Measurements from ENCODE around the gene SYT8.
"Not testable (repeated sequence)": the region's sequence is repeated elsewhere in the genome, so short reads cannot be mapped to it uniquely, and the experiment has no call there.

Gene SYT8

GRCh38 chr11:1875093-1875850 lies 40.5 kb downstream of the SYT8 start:
- peak; percentile 18 for DNase-seq
- TF ChIP-seq CTCF (IDR thresholded peaks at IDR 0.05; ENCODE audit: low read depth, low read length), result no peak
- Histone ChIP-seq H3K27me3 (no peaks in the 10 kb centered on the region), H3K4me1 (peaks cover 6% of the 10 kb centered on the region), H3K9me3 (no peaks in the 10 kb centered on the region), H3K4me3 (ENCODE audit: low read depth, low read length) (no peak overlapping the region), H3K36me3 (no peaks in the 10 kb centered on the region)

DNA sequence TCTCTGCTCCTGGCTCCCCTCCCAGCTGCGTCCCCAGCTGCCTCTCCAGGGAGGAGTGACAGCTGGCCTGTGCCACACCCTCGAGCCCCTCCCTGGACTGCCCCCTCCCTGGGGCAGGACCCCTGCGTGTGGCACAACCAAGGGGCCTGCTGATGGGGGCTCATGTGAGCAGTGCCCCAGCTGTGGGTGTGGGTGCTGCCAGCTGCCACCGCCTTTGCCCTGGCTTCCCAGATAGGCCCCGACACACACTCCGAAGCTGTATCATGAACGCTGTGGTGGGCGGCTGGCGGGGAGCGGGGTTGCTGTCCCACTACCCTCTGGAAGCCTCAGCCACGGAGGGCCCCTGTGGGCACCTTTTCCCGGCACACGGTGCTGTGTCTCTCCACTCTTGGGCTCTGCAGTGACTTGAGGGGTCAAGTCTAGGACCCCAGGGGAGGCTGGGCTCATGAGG lies 41.1 kb downstream of the SYT8 start:
- H3K36me3 ChIP-seq; H3K4me3 ChIP-seq (ENCODE audit: low read depth, low read length); H3K9me3 ChIP-seq; H3K4me1 ChIP-seq; H3K27me3 ChIP-seq: not testable (repeated sequence)
- DNase-seq, result peak; percentile 19

- Histone ChIP-seq H3K4me1 (peaks cover 6% of the 10 kb centered on the region), H3K27me3 (no peaks in the 10 kb centered on the region), H3K36me3 (no peaks in the 10 kb centered on the region), H3K4me3 (ENCODE audit: low read depth, low read length) (peak overlapping the region; percentile 11), H3K9me3 (no peaks in the 10 kb centered on the region)
- DNase-seq, result peak; percentile 78
- TF ChIP-seq CTCF (IDR thresholded peaks at IDR 0.05; ENCODE audit: low read depth, low read length), result peak; percentile 64
These were observed 41.7 kb downstream of the SYT8 start for GRCh38 chr11:1876361-1877063.

DNA sequence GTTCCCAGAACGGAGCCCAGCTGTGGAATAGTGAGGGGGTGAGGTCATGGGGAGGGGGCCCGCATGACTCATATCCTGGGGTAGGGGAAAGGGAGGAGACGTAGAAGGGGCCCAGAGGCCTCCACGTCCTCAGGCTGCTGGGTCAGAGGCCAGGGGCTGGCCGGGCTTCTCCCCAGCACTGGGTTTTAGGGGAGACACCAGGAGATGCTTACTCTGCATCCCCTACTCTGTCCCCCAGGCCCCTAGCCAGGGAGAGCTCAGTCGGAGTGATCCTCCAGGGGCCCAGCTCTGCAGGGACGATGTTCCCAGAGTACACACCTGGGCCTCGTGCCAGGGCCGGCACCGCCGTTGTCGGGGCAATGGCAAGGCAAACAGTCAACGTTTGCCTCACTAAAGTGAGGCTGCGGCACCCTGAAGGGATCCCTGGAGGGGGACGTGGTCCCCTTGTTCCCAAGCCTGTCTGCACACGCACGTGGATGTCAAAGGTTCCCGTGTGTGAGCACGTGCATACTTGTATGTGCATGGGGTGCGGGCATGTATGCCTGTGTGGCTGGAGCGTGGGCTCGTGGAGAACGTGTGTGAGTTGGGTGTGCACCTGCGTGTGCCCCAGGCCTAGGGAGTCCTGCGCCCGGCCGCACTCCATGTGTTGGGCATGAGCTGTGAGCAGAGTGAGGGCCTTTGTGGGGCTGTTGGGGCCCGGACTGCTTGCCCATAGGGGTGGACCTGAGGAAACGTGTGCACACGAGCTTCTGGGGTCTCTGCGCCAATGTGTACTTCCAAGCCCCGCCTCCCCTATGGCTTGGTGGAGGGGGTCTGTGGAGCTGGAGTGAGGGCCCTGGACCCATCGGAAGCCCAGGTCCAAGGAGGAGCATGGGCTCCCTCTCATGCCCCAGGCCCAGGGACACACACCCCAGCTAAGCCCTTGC lies 42.7 kb downstream of the SYT8 start:
- peaks cover 10% of the 10 kb centered on the region for H3K4me1 ChIP-seq
- no peak overlapping the region for H3K4me3 ChIP-seq (ENCODE audit: low read depth, low read length)
- TF ChIP-seq CTCF (IDR thresholded peaks at IDR 0.05; ENCODE audit: low read depth, low read length), result no peak
- no peaks in the 10 kb centered on the region for H3K9me3 ChIP-seq
- no peaks in the 10 kb centered on the region for H3K36me3 ChIP-seq
- peak; percentile 54 for DNase-seq
- no peaks in the 10 kb centered on the region for H3K27me3 ChIP-seq

DNA sequence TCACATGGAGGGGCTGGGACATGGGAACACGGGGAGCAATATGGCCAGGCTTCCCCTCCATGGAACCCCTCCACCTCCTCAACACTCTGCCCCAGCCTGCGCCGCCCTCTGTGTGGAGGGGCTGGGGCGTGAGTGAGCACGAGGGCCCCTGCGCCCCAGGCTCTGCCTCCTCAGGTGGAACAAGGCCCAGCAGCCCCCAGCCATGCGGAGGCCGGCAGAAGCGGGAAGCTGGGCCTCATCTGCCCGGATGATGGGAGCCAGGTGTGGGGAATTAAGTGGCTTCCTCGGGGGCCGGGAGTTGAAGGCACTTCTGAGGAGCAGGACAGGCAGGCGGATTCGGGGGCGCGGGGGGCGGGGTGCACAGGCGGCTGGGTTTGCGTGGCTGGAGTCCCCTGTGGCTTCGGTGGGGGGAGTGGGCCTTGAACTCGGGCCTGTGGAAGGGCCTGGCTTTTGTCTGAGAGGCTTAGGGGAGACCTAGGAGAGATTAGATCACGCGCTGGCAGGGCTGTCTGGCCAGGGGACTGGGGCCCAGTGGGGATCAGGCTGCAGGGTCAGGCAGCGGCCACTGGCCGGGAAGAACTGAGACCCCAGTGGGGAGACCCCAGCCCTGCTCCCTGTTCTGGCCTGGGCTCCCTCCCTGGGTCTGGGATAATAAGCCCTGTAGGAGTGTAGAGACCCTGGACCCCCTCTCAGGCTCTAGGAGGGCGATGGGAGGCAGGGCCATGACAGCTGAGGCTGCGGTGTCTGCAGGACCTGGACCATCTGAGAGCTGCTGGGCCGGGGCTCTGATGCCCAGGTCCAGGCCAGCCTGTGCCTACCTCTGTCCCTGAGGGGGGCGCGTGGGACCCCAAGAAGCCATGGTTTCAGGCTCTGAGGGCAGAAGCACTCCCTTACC lies 43.6 kb downstream of the SYT8 start:
- H3K27me3 ChIP-seq, result no peaks in the 10 kb centered on the region
- H3K36me3 ChIP-seq, result no peaks in the 10 kb centered on the region
- no peak overlapping the region for H3K4me3 ChIP-seq (ENCODE audit: low read depth, low read length)
- H3K9me3 ChIP-seq, result no peaks in the 10 kb centered on the region
- DNase-seq, result no peak
- no peak for TF ChIP-seq CTCF (IDR thresholded peaks at IDR 0.05; ENCODE audit: low read depth, low read length)
- peaks cover 15% of the 10 kb centered on the region for H3K4me1 ChIP-seq

Measured in BE2C (cell line).